Ishikawa (cell line): ENCODE data around the gene RGS7.

Experiments
- CEBPB ChIP-seq: IDR thresholded peaks from 2 replicates; pipeline ENCODE4 v1.6.1; 2012
- CREB1 ChIP-seq: IDR thresholded peaks from 2 replicates; pipeline ENCODE4 v1.6.1; 2012; ENCODE audit warnings: low read depth
- EGR1 ChIP-seq: IDR thresholded peaks from 2 replicates; pipeline ENCODE4 v1.6.1; 2012
- EP300 ChIP-seq: IDR thresholded peaks from 2 replicates; pipeline ENCODE4 v1.6.1; 2012; ENCODE audit warnings: borderline replicate concordance
- FOXM1 ChIP-seq: IDR thresholded peaks from 2 replicates; pipeline ENCODE4 v1.6.1; 2012; ENCODE audit warnings: low read depth, borderline replicate concordance
- NFIC ChIP-seq: IDR thresholded peaks from 2 replicates; pipeline ENCODE4 v1.6.1; 2012
- RAD21 ChIP-seq: IDR thresholded peaks from 2 replicates; pipeline ENCODE4 v1.6.1; 2012; ENCODE audit warnings: low read depth
- TAF1 ChIP-seq: IDR thresholded peaks from 2 replicates; pipeline ENCODE4 v1.6.1; 2012; ENCODE audit warnings: low read depth, mild to moderate bottlenecking
- TCF12 ChIP-seq: IDR thresholded peaks from 2 replicates; pipeline ENCODE4 v1.6.1; 2012; ENCODE audit warnings: low read depth
- TEAD4 ChIP-seq: IDR thresholded peaks from 2 replicates; pipeline ENCODE4 v1.6.1; 2012
- YY1 ChIP-seq: IDR thresholded peaks from 2 replicates; pipeline ENCODE4 v1.6.1; 2012; ENCODE audit warnings: low read depth
- ZBTB7A ChIP-seq: IDR thresholded peaks from 2 replicates; pipeline ENCODE4 v1.6.1; 2012; ENCODE audit warnings: low read depth
- TF ChIP-seq, protein P1 (sequence below): IDR thresholded peaks from 2 replicates; pipeline ENCODE4 v1.6.1; 2012
- TF ChIP-seq, protein P2 (sequence below): IDR thresholded peaks from 2 replicates; pipeline ENCODE4 v1.6.1; 2012
- TF ChIP-seq, protein P3 (sequence below): IDR thresholded peaks from 2 replicates; pipeline ENCODE4 v1.6.1; 2012; ENCODE audit warnings: low read depth, mild to moderate bottlenecking

Gene RGS7

DNA sequence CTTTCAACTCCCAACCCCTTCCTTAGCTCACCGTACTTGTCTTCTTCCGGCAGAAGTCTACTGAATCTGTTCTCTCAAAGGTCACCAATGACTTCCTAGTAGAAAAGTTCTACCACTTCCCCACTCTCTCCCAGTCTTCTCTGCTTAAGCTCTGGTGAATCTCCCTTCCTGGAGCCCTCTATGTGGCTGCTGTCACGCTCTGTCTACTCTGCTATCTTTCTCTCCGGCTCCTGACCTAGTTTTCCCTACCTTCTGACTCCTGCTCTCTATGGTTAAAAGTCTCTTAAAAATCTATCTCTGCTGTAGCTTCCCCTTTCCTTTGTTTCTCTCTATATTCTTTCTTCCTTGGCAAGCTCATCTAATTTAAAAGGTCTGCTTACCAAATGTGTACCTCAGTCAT, 394.9 kb downstream of the RGS7 start:
- no peak for TF ChIP-seq EP300
- TF ChIP-seq YY1, result no peak
- TF ChIP-seq, protein P1, sequence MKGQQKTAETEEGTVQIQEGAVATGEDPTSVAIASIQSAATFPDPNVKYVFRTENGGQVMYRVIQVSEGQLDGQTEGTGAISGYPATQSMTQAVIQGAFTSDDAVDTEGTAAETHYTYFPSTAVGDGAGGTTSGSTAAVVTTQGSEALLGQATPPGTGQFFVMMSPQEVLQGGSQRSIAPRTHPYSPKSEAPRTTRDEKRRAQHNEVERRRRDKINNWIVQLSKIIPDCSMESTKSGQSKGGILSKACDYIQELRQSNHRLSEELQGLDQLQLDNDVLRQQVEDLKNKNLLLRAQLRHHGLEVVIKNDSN, result no peak
- TF ChIP-seq ZBTB7A, result no peak
- TF ChIP-seq TAF1, result no peak
- no peak for TF ChIP-seq RAD21
- TF ChIP-seq TCF12, result no peak
- TF ChIP-seq, protein P2, sequence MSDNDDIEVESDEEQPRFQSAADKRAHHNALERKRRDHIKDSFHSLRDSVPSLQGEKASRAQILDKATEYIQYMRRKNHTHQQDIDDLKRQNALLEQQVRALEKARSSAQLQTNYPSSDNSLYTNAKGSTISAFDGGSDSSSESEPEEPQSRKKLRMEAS, result no peak
- no peak for TF ChIP-seq TEAD4
- no peak for TF ChIP-seq FOXM1
- no peak for TF ChIP-seq CREB1
- TF ChIP-seq CEBPB, result no peak
- TF ChIP-seq, protein P3, sequence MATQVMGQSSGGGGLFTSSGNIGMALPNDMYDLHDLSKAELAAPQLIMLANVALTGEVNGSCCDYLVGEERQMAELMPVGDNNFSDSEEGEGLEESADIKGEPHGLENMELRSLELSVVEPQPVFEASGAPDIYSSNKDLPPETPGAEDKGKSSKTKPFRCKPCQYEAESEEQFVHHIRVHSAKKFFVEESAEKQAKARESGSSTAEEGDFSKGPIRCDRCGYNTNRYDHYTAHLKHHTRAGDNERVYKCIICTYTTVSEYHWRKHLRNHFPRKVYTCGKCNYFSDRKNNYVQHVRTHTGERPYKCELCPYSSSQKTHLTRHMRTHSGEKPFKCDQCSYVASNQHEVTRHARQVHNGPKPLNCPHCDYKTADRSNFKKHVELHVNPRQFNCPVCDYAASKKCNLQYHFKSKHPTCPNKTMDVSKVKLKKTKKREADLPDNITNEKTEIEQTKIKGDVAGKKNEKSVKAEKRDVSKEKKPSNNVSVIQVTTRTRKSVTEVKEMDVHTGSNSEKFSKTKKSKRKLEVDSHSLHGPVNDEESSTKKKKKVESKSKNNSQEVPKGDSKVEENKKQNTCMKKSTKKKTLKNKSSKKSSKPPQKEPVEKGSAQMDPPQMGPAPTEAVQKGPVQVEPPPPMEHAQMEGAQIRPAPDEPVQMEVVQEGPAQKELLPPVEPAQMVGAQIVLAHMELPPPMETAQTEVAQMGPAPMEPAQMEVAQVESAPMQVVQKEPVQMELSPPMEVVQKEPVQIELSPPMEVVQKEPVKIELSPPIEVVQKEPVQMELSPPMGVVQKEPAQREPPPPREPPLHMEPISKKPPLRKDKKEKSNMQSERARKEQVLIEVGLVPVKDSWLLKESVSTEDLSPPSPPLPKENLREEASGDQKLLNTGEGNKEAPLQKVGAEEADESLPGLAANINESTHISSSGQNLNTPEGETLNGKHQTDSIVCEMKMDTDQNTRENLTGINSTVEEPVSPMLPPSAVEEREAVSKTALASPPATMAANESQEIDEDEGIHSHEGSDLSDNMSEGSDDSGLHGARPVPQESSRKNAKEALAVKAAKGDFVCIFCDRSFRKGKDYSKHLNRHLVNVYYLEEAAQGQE, result no peak
- TF ChIP-seq NFIC, result no peak
- no peak for TF ChIP-seq EGR1

DNA sequence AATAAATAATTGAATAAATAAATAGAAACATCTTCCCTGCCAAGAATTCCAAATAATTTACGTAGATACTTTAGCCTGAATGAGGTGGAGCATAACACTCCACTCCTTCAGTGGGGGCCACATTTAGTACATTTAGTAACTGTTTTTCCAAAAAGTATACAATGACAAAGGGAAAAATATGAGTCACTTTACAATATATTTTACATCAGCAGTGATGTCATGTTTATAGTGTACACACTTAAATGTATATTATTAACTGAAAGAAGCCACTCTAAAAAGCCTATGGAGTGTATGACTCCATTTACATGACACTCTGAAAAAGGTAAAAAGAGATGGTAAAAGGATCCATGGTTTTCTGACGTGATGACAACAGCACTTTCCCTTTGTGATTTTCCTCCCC, 400.6 kb downstream of the RGS7 start:
- TF ChIP-seq FOXM1, result no peak
- no peak for TF ChIP-seq CEBPB
- TF ChIP-seq TCF12, result no peak
- TF ChIP-seq, protein P2, result no peak
- no peak for TF ChIP-seq RAD21
- TF ChIP-seq YY1, result no peak
- TF ChIP-seq EP300, result no peak
- no peak for TF ChIP-seq CREB1
- no peak for TF ChIP-seq TAF1
- TF ChIP-seq EGR1, result no peak
- TF ChIP-seq ZBTB7A, result no peak
- TF ChIP-seq, protein P1, result no peak
- TF ChIP-seq, protein P3, result no peak
- TF ChIP-seq TEAD4, result no peak
- no peak for TF ChIP-seq NFIC

DNA sequence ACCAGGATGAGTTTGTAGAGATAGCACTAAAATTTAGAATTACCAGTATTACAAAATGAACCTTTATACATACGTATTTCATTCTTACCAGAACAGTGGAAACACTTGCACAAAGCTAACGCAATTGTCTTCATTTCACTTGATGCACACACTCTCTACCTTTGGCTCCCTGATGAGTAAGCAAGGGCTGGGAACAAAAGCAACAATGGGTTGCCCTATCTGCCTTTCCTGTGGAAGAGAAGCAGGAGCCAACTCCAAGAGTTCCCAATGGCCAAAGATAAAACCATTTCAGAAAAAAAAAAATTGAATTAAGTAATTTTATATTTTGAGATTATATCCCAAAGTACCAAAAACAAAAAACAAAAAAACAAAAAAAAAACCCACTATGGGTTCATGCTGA, 401.0 kb downstream of the RGS7 start:
- TF ChIP-seq RAD21 (no peak), NFIC (no peak), EP300 (no peak), TAF1 (no peak)

DNA sequence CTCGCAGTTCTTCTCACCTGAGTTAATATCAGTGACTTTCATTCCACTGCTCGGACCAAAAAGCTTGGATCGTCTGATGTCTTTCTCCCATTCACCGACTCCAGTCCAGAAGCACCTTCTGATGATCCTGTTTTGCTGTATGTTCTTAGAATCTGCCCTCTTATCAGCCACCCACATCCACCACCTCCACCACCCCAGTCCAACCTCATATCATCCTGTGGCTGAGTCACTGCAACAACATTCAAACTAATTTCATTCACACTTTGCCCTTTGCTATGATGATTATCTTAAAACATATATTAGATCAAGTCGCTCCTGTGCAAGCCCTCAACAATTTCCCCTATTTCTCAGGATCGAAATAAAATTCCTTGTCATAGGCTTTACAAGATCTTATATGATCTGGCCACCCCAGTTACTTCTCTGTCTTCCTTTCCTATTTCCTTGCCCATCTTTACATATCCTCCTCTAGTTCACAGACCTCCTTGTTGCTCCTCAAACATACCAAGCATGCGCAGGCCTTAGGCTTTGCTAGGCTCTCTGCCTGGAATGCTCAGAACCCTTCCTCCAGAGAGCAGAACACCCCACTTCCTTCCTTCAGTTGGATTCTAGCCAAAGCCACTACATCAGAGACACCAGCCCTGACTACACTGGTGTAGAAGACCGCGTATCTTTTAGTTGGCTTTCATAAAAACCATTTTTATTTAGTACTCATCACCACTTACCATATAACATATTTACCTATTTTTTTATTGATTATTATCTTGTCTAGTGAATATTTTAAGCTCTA, 409.4 kb downstream of the RGS7 start:
- TF ChIP-seq, protein P2, result no peak
- TF ChIP-seq EP300, result no peak
- TF ChIP-seq, protein P1, result no peak
- no peak for TF ChIP-seq YY1
- no peak for TF ChIP-seq CEBPB
- TF ChIP-seq RAD21, result no peak
- no peak for TF ChIP-seq TEAD4
- no peak for TF ChIP-seq NFIC
- TF ChIP-seq FOXM1, result no peak
- no peak for TF ChIP-seq CREB1
- TF ChIP-seq ZBTB7A, result no peak

DNA sequence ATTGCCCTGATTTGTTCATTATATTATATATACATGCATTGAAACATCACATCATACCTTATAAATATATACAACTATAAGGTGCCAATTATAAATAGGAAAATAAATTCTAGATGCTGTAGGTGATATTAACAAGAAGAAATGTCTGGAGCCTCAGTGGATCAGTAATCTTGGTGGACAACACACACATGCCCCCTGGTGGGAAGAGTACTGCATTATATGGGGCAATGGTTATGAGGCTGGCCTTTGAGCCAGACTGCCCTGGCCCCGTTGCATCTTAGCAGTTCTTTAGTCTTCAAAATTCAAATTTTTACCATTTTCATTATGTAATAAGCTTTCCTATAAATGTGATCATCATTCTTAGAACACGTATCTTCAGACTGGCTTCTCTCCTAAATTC, 410.1 kb downstream of the RGS7 start:
- TF ChIP-seq TAF1, result no peak
- no peak for TF ChIP-seq CREB1
- TF ChIP-seq, protein P3, result no peak
- no peak for TF ChIP-seq TCF12
